Panc1 (cell line): Measurements from ENCODE around the gene SCN3B.

ENCODE experiments used
- CTCF ChIP-seq: fragments of 450-650 bp; IDR thresholded peaks from 2 replicates; pipeline ENCODE4 v1.5.1; 2017; ENCODE audit warnings: mild to moderate bottlenecking
- POLR2AphosphoS5 ChIP-seq: IDR thresholded peaks from 2 replicates; pipeline ENCODE4 v1.6.1; 2012; ENCODE audit warnings: mild to moderate bottlenecking, low read depth, low read length, moderate library complexity
- SIN3A ChIP-seq: IDR thresholded peaks from 2 replicates; pipeline ENCODE4 v1.6.1; 2012; ENCODE audit warnings: low read depth, mild to moderate bottlenecking, low read length, moderate library complexity, borderline replicate concordance; ENCODE audit not compliant: insufficient read depth
- TF ChIP-seq, protein P1 (sequence below), 2 experiments: IDR thresholded peaks; 2 replicates each; pipeline ENCODE4 v1.6.1; 2011 to 2012; ENCODE audit warnings: low read depth in 2 of 2, control low read depth in 1 of 2, low read length in 1 of 2, mild to moderate bottlenecking in 1 of 2, moderate library complexity in 1 of 2; ENCODE audit not compliant: insufficient read depth in 1 of 2

GRCh38 chr11:123683428-123684170, 29.2 kb upstream of the SCN3B start:
- TF ChIP-seq CTCF = no peak
- no peak for TF ChIP-seq SIN3A
- no peak for TF ChIP-seq POLR2AphosphoS5
- TF ChIP-seq, protein P1, sequence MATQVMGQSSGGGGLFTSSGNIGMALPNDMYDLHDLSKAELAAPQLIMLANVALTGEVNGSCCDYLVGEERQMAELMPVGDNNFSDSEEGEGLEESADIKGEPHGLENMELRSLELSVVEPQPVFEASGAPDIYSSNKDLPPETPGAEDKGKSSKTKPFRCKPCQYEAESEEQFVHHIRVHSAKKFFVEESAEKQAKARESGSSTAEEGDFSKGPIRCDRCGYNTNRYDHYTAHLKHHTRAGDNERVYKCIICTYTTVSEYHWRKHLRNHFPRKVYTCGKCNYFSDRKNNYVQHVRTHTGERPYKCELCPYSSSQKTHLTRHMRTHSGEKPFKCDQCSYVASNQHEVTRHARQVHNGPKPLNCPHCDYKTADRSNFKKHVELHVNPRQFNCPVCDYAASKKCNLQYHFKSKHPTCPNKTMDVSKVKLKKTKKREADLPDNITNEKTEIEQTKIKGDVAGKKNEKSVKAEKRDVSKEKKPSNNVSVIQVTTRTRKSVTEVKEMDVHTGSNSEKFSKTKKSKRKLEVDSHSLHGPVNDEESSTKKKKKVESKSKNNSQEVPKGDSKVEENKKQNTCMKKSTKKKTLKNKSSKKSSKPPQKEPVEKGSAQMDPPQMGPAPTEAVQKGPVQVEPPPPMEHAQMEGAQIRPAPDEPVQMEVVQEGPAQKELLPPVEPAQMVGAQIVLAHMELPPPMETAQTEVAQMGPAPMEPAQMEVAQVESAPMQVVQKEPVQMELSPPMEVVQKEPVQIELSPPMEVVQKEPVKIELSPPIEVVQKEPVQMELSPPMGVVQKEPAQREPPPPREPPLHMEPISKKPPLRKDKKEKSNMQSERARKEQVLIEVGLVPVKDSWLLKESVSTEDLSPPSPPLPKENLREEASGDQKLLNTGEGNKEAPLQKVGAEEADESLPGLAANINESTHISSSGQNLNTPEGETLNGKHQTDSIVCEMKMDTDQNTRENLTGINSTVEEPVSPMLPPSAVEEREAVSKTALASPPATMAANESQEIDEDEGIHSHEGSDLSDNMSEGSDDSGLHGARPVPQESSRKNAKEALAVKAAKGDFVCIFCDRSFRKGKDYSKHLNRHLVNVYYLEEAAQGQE (IDR thresholded peaks at IDR 0.05; ENCODE audit: insufficient read depth in 1 of 2, low read depth in 2 of 2, low read length in 1 of 2) = no peak
